BLaER1 treated with 17β-estradiol and CSF1 and Interleukin-3, amounts not matched to agents 10 nM and 100 nM (cell line): ENCODE measurements around the gene FABP3.

ENCODE experiments used
- H3K27ac ChIP-seq, 11 experiments: shearing (Covaris generic); formaldehyde crosslinking; 2 replicates each; pipeline ENCODE4 v1.8.1; 2022
- H3K27me3 ChIP-seq, 11 experiments: shearing (Covaris generic); formaldehyde crosslinking; 2 replicates each; pipeline ENCODE4 v1.8.1; 2022
- H3K36me3 ChIP-seq, 11 experiments: shearing (Covaris generic); formaldehyde crosslinking; 2 replicates each; pipeline ENCODE4 v1.8.1; 2022
- H3K4me1 ChIP-seq, 10 experiments: shearing (Covaris generic); formaldehyde crosslinking; 2 replicates each; pipeline ENCODE4 v1.8.1; 2022
- H3K4me2 ChIP-seq, 11 experiments: shearing (Covaris generic); formaldehyde crosslinking; 2 replicates each; pipeline ENCODE4 v1.8.1; 2022
- H3K4me3 ChIP-seq, 10 experiments: shearing (Covaris generic); formaldehyde crosslinking; 2 replicates each; pipeline ENCODE4 v1.8.1; 2022
- H3K9ac ChIP-seq, 11 experiments: shearing (Covaris generic); formaldehyde crosslinking; 2 replicates each; pipeline ENCODE4 v1.8.1; 2022
- H3K9me3 ChIP-seq, 11 experiments: shearing (Covaris generic); formaldehyde crosslinking; replicated peaks in 1 of 11; 2 replicates each; pipeline ENCODE4 v1.8.1; 2022
- H4K20me1 ChIP-seq, 11 experiments: shearing (Covaris generic); formaldehyde crosslinking; 2 replicates each; pipeline ENCODE4 v1.8.1; 2022
- Cebpa-rat ChIP-seq, 11 experiments: shearing (Covaris generic); IDR thresholded peaks; 2 replicates each; pipeline ENCODE4 v1.8.1; 2022

The FABP3 gene

DNA sequence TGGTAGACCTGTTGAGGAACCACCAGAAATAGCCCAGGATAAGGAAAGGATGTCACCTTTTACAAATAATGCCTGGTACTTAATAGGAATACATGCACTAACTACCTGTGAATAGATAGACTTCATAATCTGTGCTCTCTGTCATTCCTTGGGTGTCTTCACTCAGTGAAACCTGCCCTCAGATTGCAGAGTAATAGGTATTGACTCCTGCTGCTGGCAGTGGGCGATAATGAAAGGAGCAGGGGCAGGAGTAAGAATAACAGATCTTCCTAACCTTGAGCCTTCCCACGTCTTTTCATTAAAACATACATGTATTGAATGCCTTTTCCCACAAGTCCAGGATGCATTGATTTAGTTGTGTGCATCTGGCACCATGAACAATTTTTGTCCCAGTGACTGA lies 16.4 kb downstream of the FABP3 start:
- Histone ChIP-seq H3K9me3 (no peaks in the 10 kb centered on the region), H4K20me1 (no peaks in the 10 kb centered on the region), H3K27me3 (no peaks in the 10 kb centered on the region), H3K36me3 (peaks cover 71 to 100% (median 88%) of the 10 kb centered on the region in 11 experiments), H3K4me2 (no peak overlapping the region), H3K9ac (no peak overlapping the region), H3K4me3 (no peak overlapping the region), H3K4me1 (no peaks in the 10 kb centered on the region), H3K27ac (no peak overlapping the region)
- TF ChIP-seq Cebpa-rat (IDR thresholded peaks at IDR 0.05) = no peak

- H3K4me1 ChIP-seq = no peaks in the 10 kb centered on the region
- no peak overlapping the region for H3K9ac ChIP-seq
- H3K27ac ChIP-seq = no peak overlapping the region
- no peaks in the 10 kb centered on the region for H4K20me1 ChIP-seq
- H3K36me3 ChIP-seq = peaks cover 71 to 100% (median 90%) of the 10 kb centered on the region in 11 experiments
- no peak overlapping the region for H3K4me2 ChIP-seq
- no peaks in the 10 kb centered on the region for H3K9me3 ChIP-seq
- H3K4me3 ChIP-seq = no peak overlapping the region
- no peaks in the 10 kb centered on the region for H3K27me3 ChIP-seq
- TF ChIP-seq Cebpa-rat (IDR thresholded peaks at IDR 0.05) = no peak
Measured at GRCh38 chr1:31354283-31354682, 18.6 kb downstream of the FABP3 start.

DNA sequence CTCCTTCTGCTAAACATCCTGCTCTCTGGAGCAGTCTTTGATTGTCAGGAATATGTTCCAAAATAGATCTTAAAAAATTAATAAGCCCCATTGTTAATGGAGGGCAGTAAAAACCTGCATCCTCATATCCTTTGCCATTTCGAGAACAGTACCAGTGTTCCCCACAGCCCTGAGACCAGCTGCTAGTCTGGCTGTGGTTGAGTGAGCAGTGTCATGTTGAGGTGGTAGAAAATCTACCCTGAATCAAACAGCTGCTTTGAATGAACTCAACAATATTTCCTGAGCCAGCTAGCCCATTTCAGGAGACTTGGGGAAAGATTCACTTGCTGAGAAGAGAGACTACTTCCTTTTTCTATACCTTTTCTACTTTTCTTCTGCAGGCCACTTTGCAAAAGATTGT lies 24.4 kb downstream of the FABP3 start:
- Histone ChIP-seq H3K9ac (no peak overlapping the region), H4K20me1 (0 out of 22 replicates have a peak, but pooled peaks cover 0 to 5% (median 0%) of the 10 kb centered on the region in 11 experiments), H3K4me2 (peak overlapping the region in 6 of 11 experiments; percentile 4 to 50 (median 27); a peak in 11 of 22 replicates), H3K36me3 (peaks cover 57 to 92% (median 79%) of the 10 kb centered on the region in 11 experiments), H3K9me3 (no peaks in the 10 kb centered on the region), H3K27ac (no peak overlapping the region), H3K4me1 (peaks cover 0 to 15% (median 13%) of the 10 kb centered on the region in 10 experiments; a peak in 14 of 20 replicates), H3K27me3 (no peaks in the 10 kb centered on the region), H3K4me3 (no peak overlapping the region)
- no peak for TF ChIP-seq Cebpa-rat (IDR thresholded peaks at IDR 0.05)

DNA sequence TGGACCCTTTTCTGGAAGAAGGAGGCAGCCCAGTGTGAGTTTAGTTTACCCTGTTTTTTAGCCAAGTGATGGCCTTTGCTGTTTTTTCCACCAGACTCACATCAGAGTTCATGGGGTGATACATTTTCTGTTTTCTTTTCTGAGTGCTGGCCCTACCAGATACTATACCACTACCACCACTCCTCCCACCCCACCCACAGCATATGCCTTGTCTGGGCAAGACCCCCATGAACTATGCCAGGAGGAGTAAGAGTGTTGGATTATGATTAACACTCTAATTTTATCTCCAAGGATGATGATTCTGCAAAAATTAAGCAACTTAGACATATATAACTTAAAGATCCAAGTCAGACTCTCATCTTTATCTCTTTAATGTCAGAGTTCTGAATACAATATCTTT lies 26.1 kb downstream of the FABP3 start:
- H3K27me3 ChIP-seq = no peaks in the 10 kb centered on the region
- H3K4me1 ChIP-seq = peaks cover 0 to 15% (median 13%) of the 10 kb centered on the region in 10 experiments; a peak in 14 of 20 replicates
- H3K9me3 ChIP-seq = no peaks in the 10 kb centered on the region
- no peak overlapping the region for H3K9ac ChIP-seq
- no peak overlapping the region for H3K4me3 ChIP-seq
- H3K27ac ChIP-seq = no peak overlapping the region
- no peak overlapping the region for H3K4me2 ChIP-seq
- H3K36me3 ChIP-seq = peaks cover 49 to 90% (median 66%) of the 10 kb centered on the region in 11 experiments
- TF ChIP-seq Cebpa-rat (IDR thresholded peaks at IDR 0.05) = no peak
- 0 out of 22 replicates have a peak, but pooled peaks cover 0 to 5% (median 0%) of the 10 kb centered on the region in 11 experiments for H4K20me1 ChIP-seq

- Histone ChIP-seq H3K27ac (no peak overlapping the region), H3K27me3 (no peaks in the 10 kb centered on the region), H3K4me1 (peaks cover 0 to 15% (median 13%) of the 10 kb centered on the region in 10 experiments; a peak in 14 of 20 replicates), H3K4me2 (no peak overlapping the region), H4K20me1 (0 out of 22 replicates have a peak, but pooled peaks cover 0 to 5% (median 0%) of the 10 kb centered on the region in 11 experiments), H3K9me3 (no peaks in the 10 kb centered on the region), H3K9ac (no peak overlapping the region), H3K36me3 (peaks cover 38 to 90% (median 55%) of the 10 kb centered on the region in 11 experiments; a peak in 21 of 22 replicates), H3K4me3 (no peak overlapping the region)
- TF ChIP-seq Cebpa-rat (IDR thresholded peaks at IDR 0.05) = no peak
Measured at GRCh38 chr1:31345635-31346034, 27.2 kb downstream of the FABP3 start.

GRCh38 chr1:31344503-31344902 lies 28.4 kb downstream of the FABP3 start:
- Histone ChIP-seq H3K27ac (no peak overlapping the region), H3K27me3 (no peaks in the 10 kb centered on the region), H3K4me1 (peaks cover 0 to 15% (median 13%) of the 10 kb centered on the region in 10 experiments; a peak in 14 of 20 replicates), H3K4me3 (no peak overlapping the region), H3K9ac (no peak overlapping the region), H4K20me1 (0 out of 22 replicates have a peak, but pooled peaks cover 0 to 5% (median 0%) of the 10 kb centered on the region in 11 experiments), H3K4me2 (no peak overlapping the region), H3K9me3 (no peaks in the 10 kb centered on the region), H3K36me3 (peaks cover 35 to 90% (median 52%) of the 10 kb centered on the region in 11 experiments)
- no peak for TF ChIP-seq Cebpa-rat (IDR thresholded peaks at IDR 0.05)

DNA sequence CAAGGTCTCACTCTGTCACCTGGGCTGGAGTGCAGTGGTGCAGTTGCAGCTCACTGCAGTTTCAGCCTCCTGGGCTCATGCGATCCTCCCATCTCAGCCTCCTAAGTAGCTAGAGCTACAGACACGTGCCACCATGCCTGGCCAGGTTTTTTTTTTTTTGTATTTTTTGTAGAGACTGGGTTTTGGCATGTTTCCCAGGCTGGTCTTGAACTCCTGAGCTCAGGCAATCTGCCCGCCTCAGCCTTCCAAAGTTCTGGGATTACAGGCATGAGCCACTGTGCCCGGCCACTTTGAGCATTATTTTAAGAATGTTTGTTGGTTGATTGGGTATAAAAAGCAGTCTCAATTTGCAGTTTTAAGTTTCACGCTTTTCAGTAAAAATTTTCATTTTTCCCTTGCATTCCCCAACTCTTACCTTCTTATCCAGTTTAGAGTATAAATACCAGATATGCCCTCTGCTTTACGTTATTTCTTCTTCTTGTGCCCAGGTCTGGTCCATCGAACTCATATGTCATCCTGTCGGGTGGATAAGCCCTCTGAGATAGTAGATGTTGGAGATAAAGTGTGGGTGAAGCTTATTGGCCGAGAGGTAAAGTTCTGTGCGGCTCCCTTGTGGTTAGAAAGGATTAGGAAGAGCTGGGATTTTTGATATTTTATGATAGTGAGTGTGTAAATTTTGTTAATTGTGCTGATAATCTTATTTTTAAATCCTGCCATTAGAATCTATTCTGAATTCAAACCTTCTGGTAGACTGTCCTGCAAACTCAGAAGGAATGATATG lies 36.0 kb downstream of the FABP3 start:
- Histone ChIP-seq H3K4me3 (no peak overlapping the region), H3K36me3 (peaks cover 24 to 57% (median 35%) of the 10 kb centered on the region in 11 experiments), H3K4me2 (no peak overlapping the region), H3K27ac (no peak overlapping the region), H3K27me3 (no peaks in the 10 kb centered on the region), H3K9ac (no peak overlapping the region), H3K4me1 (peaks cover 7 to 13% (median 11%) of the 10 kb centered on the region in 10 experiments; a peak in 16 of 20 replicates), H3K9me3 (no peaks in the 10 kb centered on the region), H4K20me1 (peaks cover 0 to 10% (median 3%) of the 10 kb centered on the region in 11 experiments; a peak in 4 of 22 replicates)
- no peak for TF ChIP-seq Cebpa-rat (IDR thresholded peaks at IDR 0.05)

DNA sequence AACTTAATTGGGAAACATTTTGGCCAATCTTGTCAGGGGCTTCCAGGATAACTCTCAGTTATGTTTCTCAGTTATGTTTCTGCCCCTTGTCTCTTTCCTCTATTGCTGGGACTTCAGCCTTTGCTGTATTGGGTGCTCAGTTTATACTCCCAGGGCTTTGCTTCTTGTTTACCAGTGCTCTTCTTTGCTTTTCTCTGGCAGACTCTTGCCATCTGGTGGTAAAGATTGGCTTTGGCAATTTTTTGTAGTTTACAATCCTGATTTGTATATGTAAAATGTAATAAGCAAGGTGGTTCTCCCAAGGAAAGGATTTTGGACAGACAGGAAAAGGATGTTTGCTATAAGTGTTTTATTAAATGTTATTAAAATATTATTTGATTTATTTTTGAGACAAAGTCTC lies 37.9 kb downstream of the FABP3 start:
- Histone ChIP-seq H3K27ac (no peak overlapping the region), H3K36me3 (peaks cover 24 to 51% (median 40%) of the 10 kb centered on the region in 11 experiments), H3K27me3 (no peaks in the 10 kb centered on the region), H3K9ac (no peak overlapping the region), H3K4me2 (no peak overlapping the region), H3K4me1 (peaks cover 7 to 13% (median 11%) of the 10 kb centered on the region in 10 experiments; a peak in 16 of 20 replicates), H3K9me3 (no peaks in the 10 kb centered on the region), H4K20me1 (peaks cover 0 to 10% (median 3%) of the 10 kb centered on the region in 11 experiments; a peak in 5 of 22 replicates), H3K4me3 (no peak overlapping the region)
- no peak for TF ChIP-seq Cebpa-rat (IDR thresholded peaks at IDR 0.05)

DNA sequence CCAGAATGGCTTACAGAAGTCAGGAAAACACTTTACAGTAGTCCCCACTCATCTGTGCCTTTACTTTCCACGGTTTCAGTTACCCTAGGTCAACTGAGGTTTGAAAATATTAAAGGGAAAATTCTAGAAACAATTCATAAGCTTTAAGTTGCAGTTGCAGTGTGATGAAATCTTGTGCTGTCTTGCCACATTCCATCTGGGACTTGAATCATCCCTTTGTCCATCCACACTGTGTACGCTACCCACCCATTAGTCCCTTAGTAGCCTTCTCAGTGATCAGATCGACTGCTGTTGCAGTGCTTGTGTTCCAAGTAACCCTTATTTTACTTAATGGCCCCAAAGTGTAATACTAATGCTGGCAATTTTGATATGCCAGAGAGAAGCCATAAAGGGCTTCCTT lies 45.5 kb downstream of the FABP3 start:
- Histone ChIP-seq H3K27ac (no peak overlapping the region), H3K4me2 (no peak overlapping the region), H3K27me3 (no peaks in the 10 kb centered on the region), H3K36me3 (peaks cover 15 to 56% (median 34%) of the 10 kb centered on the region in 11 experiments; a peak in 21 of 22 replicates), H3K4me1 (no peaks in the 10 kb centered on the region), H3K9ac (no peak overlapping the region), H4K20me1 (peaks cover 0 to 19% (median 7%) of the 10 kb centered on the region in 11 experiments; a peak in 6 of 22 replicates), H3K4me3 (no peak overlapping the region), H3K9me3 (no peaks in the 10 kb centered on the region)
- TF ChIP-seq Cebpa-rat (IDR thresholded peaks at IDR 0.05) = no peak
